NCI-H2107 treated with DMSO at 0.1 percent for 48 hours (cell line): ENCODE data around the gene CCL24.
"Not testable (repeated sequence)": the region's sequence is repeated elsewhere in the genome, so short reads cannot be mapped to it uniquely, and the experiment has no call there.

ENCODE experiments used
- DNase-seq: peaks from one replicate; lab custom pipeline; 2025; ENCODE audit not compliant: unreplicated experiment; lab: John Stamatoyannopoulos, UW

CCL24 gene

DNA sequence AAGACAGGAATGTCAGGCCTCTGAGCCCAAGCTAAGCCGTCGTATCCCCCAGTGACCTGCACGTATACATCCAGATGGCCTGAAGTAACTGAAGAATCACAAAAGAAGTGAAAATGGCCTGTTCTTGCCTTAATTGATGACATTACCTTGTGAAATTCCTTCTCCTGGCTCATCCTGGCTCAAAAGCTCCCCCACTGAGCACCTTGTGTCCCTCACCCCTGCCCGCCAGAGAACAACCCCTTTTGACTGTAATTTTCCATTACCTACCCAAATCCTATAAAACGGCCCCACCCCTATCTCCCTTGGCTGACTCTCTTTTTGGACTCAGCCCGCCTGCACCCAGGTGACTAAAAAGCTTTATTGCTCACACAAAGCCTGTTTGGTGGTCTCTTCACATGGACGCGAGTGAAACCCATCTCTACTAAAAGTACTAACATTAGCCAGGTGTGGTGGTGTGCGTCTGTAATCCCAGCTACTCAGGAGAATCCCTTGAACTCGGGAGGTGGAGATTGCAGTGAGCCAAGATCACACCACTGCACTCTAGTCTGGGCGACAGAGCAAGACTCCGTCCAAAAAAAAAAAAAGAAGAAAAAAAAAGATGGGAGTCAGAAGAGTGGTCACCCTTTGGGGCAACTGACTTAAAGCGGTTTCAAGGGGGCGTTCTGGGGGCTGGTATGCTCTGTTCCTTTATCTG, 25.3 kb downstream of the CCL24 start:
- not testable (repeated sequence) for DNase-seq

DNA sequence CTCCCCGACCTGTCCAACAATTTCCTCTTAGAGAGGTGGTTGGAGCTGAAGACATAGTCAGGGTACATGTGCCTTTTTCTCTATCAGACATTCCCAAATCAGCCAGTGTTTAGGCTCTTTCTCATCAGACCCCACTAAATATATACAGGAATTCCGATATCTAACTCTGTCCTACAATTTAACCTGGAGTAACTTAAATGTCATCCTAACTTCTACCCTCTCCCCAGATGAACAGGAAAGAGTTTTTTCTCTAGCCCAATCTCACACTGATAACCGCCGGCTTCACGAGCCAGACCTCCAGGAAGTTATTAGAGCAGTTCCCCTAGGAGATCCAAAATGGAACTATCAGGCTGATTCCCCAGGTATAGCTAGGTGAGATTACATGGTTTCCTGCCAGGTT, 30.5 kb downstream of the CCL24 start:
- not testable (repeated sequence) for DNase-seq

DNA sequence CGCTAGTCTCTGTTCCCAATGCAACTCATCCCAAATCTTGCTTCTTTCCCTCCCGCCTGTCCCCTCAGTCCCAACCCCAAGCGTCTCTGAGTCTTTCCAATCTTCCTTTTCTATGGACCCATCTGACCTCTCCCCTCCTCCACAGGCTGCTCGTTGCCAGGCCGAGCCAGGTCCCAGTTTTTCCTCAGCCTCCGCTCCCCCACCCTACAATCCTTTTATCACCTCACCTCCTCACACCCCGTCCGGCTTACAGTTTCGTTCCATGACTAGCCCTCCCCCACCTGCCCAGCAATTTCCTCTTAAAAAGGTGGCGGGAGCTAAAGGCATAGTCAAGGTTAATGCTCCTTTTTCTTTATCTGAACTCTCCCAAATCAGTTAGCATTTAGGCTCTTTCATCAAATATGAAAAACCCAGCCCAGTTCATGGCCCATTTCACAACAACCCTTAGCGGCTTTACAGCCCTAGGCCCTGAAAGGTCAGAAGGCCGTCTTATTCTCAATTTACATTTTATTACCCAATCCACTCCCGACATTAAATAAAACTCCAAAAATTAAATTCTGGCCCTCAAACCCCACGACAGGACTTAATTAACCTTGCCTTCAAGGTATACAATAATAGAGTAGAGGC, 32.8 kb downstream of the CCL24 start:
- DNase-seq = not testable (repeated sequence)

DNA sequence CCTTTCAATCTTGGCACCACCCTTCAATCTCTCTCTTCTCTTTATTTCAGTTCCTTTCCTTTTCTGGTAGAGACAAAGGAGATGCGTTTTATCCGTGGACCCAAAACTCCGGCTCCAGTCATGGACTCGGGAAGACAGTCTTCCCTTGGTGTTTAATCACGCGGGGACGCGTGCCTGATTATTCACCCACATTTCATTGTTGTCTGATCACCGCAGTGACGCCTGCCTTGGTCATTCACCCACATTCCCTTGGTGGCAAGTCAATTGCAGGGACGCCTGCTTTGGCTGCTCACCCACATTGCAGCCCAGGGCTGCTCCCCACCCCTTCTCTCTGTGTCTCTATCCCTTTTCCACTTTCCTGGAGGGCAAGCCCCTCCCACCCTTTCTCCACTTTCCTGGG, 34.1 kb downstream of the CCL24 start:
- not testable (repeated sequence) for DNase-seq

DNA sequence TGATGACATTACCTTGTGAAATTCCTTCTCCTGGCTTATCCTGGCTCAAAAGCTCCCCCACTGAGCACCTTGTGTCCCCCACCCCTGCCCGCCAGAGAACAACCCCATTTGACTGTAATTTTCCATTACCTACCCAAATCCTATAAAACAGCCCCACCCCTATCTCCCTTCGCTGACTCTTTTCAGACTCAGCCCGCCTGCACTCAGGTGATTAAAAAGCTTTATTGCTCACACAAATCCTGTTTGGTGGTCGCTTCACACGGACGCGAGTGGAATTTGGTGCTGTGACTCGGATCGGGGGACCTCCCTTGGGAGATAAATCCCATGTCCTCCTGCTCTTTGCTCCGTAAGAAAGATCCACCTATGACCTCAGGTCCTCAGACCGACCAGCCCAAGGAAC, 34.6 kb downstream of the CCL24 start:
- not testable (repeated sequence) for DNase-seq

DNA sequence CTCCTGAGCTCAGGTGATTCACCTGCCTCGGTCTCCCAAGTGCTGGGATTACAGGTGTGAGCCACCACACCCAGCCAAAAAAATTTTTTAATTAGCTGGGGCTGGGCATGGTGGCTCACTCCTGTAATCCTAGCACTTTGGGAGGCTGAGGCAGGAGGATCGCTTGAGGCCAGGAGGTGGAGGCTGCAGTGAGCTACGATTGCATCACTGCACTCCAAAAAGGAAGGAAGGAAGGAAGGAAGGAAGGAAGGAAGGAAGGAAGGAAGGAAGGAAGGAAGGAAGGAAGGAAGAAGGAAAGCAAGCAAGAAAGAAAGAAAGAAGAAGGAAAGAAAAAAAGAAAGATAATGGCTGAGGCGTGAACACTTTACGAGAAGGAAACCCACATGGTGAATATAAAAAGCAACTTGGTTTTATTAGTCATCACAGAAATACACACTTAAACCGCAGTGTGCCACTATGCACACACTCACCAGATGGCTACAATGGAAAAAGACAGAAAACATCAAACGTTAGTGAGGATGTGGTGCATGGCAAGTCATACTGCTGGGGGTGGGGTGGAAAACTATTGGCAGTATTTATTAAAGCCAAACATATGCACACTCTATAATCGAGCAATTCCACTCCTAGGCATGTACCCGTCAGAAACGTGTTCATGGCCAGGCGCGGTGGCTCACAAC, 37.2 kb downstream of the CCL24 start:
- DNase-seq = peak; percentile 35

DNA sequence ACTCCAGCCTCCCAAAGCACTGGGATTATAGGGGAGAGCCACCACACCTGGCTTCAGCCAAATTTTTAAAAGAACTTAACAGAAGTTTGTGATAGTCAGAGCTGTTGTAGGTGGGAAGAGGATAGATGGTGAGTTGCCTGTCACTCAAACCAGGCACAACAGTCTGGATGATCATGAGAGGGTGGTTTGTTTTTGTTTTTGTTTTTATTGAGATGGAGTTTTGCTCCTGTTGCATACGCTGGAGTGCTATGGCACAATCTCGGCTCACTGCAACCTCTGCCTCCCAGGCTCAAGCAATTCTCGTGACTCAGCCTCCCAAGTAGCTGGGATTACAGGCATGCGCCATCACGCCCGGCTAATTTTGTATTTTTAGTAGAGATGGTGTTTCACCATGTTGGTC, 39.6 kb downstream of the CCL24 start:
- DNase-seq = not testable (repeated sequence)

DNA sequence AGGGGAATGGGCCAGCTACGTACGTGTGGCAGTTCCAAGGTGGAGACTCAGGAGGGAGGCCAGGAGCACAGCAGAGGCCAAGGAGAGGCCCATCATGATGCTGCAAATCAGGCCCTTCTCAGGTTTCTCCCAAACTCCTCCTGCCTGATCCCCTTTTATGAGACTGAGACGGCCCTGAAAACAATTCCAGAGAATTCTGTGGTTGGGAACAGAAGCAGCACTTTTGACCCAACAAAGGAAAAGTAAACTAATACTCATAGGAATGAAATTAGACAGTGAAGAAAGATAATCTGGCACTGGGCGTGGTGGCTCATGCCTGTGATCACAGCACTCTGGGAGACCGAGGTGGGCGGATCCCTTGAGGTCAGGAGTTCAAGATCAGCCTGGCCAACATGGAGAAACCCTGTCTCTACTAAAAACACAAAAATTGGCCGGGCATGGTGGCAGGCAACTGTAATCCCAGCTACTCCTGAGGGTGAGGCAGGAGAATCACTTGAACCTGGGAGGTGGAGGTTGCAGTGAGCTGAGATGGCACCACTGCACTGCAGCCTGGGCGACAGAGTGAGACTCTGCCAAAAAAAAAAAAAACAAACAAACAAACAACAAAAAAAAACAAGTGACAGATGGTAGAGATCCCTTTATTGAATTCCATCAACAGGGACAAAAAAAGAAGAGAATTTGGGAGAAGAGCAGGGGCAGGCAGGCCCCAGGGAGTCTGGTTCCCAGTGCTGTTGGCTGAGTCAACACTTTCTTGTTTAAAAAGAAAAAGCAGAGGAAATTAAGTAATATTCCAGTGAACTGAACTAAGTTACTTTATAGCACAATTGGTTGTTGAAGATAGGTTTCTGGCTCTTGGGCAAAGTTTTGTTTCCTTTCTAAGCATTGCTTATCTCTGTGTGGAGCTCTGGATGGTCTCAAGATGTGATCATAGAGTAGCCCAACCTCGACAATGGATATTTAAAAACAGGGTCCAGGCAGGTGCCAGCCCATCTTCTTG, 41.2 kb downstream of the CCL24 start, which contains the start of gene CCL26:
Gene CCL26, minus strand, starts transcription at position 131 of the 997 bp plus-strand sequence. Its CDS starts 35 bp downstream, at position 96.
- no peak for DNase-seq

DNA sequence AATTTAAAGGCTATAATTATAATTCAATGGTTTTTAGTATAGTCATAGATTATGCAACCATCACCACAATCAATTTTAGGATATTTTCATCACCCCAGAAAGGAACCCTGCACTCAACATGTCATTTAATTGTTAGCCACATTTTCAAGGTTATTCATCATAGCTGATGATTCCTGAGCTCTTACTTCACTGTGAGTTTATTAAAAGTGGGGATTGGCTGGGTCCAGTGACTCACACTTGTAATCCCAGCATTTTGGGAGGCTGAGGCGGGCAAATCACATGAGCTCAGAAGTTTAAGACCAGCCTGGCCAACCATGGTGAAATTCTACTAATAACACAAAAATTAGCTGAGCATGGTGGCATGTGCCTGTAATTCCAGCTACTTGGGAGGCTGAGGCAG, 42.4 kb downstream of the CCL24 start:
- no peak for DNase-seq

DNA sequence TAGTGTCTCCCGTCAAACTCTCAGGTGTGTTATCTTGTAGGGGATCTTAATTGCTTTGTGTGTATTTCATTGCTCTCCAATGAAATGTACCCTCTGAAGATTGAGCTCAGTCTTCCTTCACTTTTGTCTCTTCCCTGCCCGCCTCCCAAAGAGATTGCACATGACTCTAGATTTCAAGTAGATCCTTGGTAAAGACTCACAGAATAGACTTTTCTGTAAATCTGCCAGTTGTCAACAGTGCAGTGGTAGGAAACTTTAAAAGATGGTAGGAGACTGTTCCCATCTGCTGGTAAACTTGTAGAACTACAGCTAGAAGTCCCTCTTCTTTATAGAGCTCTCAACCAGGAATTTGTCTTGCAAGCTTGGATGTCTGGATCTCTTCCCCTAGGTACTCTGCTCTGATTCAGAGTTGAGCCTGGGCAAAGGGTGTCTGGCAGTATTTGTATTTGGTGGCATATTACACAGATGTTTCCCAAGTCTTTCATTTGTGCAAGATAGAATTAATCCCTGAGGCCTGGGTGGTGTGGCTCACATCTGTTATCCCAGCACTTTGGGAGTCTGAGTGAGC, 51.2 kb downstream of the CCL24 start:
- peak; percentile 79 for DNase-seq

DNA sequence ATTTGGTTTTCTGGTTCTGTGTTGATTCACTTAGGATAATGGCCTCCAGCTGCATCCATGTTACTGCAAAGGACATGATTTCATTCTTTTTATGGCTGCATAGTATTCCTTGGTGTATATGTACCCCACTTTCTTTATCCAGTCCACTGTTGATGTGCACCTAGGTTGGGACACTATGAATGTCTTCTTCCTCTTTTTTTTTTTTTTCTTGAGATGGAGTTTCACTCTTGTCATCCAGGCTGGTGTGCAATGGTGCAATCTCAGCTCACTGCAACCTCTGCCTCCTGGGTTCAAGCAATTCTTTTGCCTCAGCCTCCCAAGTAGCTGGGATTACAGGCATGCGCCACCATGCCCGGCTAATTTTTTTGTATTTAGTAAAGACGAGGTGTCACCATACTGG, 51.8 kb downstream of the CCL24 start:
- not testable (repeated sequence) for DNase-seq
